GM13977 (cell line): ENCODE results near the gene SRI.

Experiments used
- DNase-seq: peaks from one replicate; pipeline ENCODE4 v3.0.0; 2012; ENCODE audit warnings: low spot score
- in situ Hi-C: fragments of 300-500 bp; cut with MboI; formaldehyde crosslinking; loops from one replicate; pipeline ENCODE4 v1.12.0; 2022; ENCODE audit warnings: low sequenced_read_pairs, low pct_unique_long_range_greater_than_20kb, mixed read lengths, inconsistent platforms; ENCODE audit not compliant: unreplicated experiment
- TF ChIP-seq, protein P1 (sequence below): IDR thresholded peaks from 2 replicates; pipeline ENCODE4 v1.5.1; 2012; ENCODE audit warnings: mild to moderate bottlenecking, control low read depth; ENCODE audit not compliant: insufficient read depth; ENCODE audit errors: extremely low read depth, missing control alignments

The SRI gene

GRCh38 chr7:88216276-88216675 lies 3.6 kb downstream of the SRI start:
- DNase-seq: no peak
- in situ Hi-C loops: no loop called here
- TF ChIP-seq, protein P1, sequence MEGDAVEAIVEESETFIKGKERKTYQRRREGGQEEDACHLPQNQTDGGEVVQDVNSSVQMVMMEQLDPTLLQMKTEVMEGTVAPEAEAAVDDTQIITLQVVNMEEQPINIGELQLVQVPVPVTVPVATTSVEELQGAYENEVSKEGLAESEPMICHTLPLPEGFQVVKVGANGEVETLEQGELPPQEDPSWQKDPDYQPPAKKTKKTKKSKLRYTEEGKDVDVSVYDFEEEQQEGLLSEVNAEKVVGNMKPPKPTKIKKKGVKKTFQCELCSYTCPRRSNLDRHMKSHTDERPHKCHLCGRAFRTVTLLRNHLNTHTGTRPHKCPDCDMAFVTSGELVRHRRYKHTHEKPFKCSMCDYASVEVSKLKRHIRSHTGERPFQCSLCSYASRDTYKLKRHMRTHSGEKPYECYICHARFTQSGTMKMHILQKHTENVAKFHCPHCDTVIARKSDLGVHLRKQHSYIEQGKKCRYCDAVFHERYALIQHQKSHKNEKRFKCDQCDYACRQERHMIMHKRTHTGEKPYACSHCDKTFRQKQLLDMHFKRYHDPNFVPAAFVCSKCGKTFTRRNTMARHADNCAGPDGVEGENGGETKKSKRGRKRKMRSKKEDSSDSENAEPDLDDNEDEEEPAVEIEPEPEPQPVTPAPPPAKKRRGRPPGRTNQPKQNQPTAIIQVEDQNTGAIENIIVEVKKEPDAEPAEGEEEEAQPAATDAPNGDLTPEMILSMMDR: no peak

DNA sequence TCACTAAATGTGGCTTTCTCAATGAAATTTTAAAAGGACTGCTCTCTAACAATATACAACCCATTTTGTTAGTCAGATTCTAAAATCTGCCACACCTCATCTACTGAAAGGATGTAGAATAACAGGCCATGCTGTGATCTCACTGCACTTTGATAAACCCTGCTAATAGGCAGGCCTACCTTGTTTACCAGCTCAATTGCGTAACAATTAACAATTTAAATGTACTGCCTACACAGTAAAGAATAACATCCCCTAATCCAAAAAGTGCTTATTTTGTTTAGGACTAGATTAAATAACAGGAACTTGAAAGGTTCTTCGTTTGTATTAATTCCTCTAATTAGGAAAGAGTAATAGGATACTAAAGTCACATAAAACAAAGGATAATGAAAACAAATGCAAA lies 4.5 kb downstream of the SRI start:
- in situ Hi-C loops: no loop called here
- TF ChIP-seq, protein P1: no peak
- no peak for DNase-seq

DNA sequence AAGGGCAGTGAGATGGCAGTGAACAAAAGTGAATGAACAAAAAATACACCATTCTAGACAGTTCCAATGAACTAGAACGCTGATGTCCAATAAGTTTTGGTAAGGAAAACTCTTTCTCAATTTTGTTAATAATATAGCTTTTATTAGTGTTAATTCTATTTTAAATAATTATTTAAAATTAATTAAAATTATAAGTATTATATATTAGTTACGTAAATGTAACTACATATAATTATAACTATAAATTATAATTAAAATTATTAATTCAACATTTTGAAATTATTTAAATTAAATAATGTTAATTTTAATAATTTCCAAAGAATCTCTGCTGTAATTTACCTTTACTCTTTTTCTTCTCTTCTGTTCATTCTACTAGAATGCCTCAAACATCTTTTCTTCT lies 5.4 kb downstream of the SRI start:
- TF ChIP-seq, protein P1: no peak
- in situ Hi-C loops: no loop called here
- DNase-seq: no peak

- DNase-seq: no peak
- TF ChIP-seq, protein P1: no peak
- in situ Hi-C loops: no loop called here
Measured at GRCh38 chr7:88212918-88213317, 6.9 kb downstream of the SRI start.

DNA sequence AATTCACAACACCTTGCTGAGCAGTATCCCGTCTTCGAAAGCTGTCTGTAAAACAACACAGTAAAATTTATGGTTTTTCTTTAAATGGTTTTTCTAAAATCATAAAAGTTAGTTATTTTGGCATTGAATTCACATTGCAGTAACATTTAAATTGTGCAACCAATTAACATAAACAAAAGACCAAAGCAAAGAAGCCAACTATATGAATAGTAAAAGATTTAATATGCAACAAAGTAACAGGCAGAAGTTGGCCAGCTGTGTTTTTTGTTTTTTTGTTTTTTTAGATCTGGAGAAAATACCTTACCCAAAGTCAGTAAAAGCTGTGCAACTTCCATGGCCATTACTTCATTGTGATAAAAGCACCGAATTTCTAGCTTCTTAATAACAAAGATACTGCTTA lies 11.3 kb downstream of the SRI start:
- DNase-seq: no peak
- in situ Hi-C loops: no loop called here

GRCh38 chr7:88206254-88206653 lies 13.6 kb downstream of the SRI start:
- in situ Hi-C loops: no loop called here
- DNase-seq: no peak
- TF ChIP-seq, protein P1: no peak

More for the DNA sequence above, 11.3 kb downstream of the SRI start:
- TF ChIP-seq, protein P1: no peak

DNA sequence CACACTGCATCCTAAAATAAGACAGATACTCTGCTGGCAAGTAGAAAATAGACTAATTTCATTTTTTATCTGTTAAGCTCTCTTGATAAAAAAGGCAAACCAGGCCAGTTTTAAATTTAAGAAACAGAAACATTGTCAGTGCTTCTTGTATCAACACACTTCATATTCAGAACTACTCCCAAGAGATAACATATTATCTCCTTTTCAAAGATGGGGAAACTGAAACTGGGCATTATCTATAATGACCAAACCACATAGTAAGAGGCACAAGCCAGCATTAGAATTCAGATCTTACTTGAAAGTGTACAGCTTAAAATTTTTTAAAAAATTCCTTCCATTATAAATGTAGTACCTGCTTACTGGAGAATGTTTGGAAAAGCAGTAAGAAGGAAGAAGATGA lies 14.7 kb downstream of the SRI start:
- no peak for DNase-seq
- in situ Hi-C loops: no loop called here
- TF ChIP-seq, protein P1: no peak
